SK-N-SH (cell line): ENCODE data around the gene SLCO4A1.

Experiments
- EP300 ChIP-seq, 2 experiments: IDR thresholded peaks; 2 replicates each; pipeline versions ENCODE4 v1.4.0 to v1.6.1; 2012; ENCODE audit warnings: borderline replicate concordance in 1 of 2, low read depth in 1 of 2, low read length in 1 of 2
- FOSL2 ChIP-seq: IDR thresholded peaks from 2 replicates; pipeline ENCODE4 v1.4.0; 2012; ENCODE audit warnings: low read depth, mild to moderate bottlenecking, moderate library complexity, borderline replicate concordance
- GABPA ChIP-seq: IDR thresholded peaks from 2 replicates; pipeline ENCODE4 v1.4.0; 2012; ENCODE audit warnings: low read depth, mild to moderate bottlenecking
- MXI1 ChIP-seq: IDR thresholded peaks from 2 replicates; pipeline ENCODE4 v1.6.1; 2012; ENCODE audit warnings: mild to moderate bottlenecking, low read depth, low read length, improper control_type of control experiment
- REST ChIP-seq: IDR thresholded peaks from 2 replicates; pipeline ENCODE4 v1.6.1; 2012; ENCODE audit warnings: mild to moderate bottlenecking, low read depth, low read length, moderate library complexity
- SIN3A ChIP-seq: IDR thresholded peaks from 2 replicates; pipeline ENCODE4 v1.6.1; 2012; ENCODE audit warnings: low read depth, mild to moderate bottlenecking, low read length, moderate library complexity, borderline replicate concordance
- USF2 ChIP-seq: fragments of 150-350 bp; IDR thresholded peaks from 2 replicates; pipeline ENCODE4 v1.6.1; 2017; ENCODE audit warnings: antibody characterized with exemption, low read length, low read depth, borderline replicate concordance
- TF ChIP-seq, protein P1 (sequence below): fragments of 200-600 bp; sonication (generic); IDR thresholded peaks from 2 replicates; pipeline ENCODE4 v1.6.1; 2017; ENCODE audit warnings: antibody characterized with exemption, mild to moderate bottlenecking, moderate library complexity

GRCh38 chr20:62710886-62711702 is 68.8 kb downstream of the SLCO4A1 start:
- TF ChIP-seq GABPA (no peak), REST (no peak), SIN3A (no peak), MXI1 (no peak), EP300 (IDR thresholded peaks at IDR 0.05; ENCODE audit: borderline replicate concordance in 1 of 2, low read depth in 1 of 2, low read length in 1 of 2) (no peak), FOSL2 (no peak), USF2 (no peak)
- TF ChIP-seq, protein P1, sequence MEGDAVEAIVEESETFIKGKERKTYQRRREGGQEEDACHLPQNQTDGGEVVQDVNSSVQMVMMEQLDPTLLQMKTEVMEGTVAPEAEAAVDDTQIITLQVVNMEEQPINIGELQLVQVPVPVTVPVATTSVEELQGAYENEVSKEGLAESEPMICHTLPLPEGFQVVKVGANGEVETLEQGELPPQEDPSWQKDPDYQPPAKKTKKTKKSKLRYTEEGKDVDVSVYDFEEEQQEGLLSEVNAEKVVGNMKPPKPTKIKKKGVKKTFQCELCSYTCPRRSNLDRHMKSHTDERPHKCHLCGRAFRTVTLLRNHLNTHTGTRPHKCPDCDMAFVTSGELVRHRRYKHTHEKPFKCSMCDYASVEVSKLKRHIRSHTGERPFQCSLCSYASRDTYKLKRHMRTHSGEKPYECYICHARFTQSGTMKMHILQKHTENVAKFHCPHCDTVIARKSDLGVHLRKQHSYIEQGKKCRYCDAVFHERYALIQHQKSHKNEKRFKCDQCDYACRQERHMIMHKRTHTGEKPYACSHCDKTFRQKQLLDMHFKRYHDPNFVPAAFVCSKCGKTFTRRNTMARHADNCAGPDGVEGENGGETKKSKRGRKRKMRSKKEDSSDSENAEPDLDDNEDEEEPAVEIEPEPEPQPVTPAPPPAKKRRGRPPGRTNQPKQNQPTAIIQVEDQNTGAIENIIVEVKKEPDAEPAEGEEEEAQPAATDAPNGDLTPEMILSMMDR = no peak
